Hair follicle dermal papilla cell (primary cell): ENCODE data around the gene NQO2. TPM values are rescaled to one million over a fixed set of nuclear protein-coding genes. Genes with fewer than 3 reads are reported as not detected.

ENCODE experiments used
- small RNA-seq: library from RNA; depleted of rRNA; stranded (forward); fragments of <200 nt; gene quantifications from one replicate; pipeline ENCODE3, GENCODE V24; 2012
- total RNA-seq: library from RNA; depleted of rRNA; stranded (reverse); fragments of >200 nt; gene quantifications from 2 replicates; pipeline ENCODE4 v1.2.3, GENCODE V29; 2012

Gene NQO2, protein sequence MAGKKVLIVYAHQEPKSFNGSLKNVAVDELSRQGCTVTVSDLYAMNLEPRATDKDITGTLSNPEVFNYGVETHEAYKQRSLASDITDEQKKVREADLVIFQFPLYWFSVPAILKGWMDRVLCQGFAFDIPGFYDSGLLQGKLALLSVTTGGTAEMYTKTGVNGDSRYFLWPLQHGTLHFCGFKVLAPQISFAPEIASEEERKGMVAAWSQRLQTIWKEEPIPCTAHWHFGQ
- 42.4 and 43.5 TPM in 2 replicates for total RNA-seq

GRCh38 chr6:2999618-3000557, at the start of gene NQO2:
Gene NQO2, plus strand, starts transcription at chr6:2999894. Its CDS starts 6,659 bp downstream, at chr6:3006553.

DNA sequence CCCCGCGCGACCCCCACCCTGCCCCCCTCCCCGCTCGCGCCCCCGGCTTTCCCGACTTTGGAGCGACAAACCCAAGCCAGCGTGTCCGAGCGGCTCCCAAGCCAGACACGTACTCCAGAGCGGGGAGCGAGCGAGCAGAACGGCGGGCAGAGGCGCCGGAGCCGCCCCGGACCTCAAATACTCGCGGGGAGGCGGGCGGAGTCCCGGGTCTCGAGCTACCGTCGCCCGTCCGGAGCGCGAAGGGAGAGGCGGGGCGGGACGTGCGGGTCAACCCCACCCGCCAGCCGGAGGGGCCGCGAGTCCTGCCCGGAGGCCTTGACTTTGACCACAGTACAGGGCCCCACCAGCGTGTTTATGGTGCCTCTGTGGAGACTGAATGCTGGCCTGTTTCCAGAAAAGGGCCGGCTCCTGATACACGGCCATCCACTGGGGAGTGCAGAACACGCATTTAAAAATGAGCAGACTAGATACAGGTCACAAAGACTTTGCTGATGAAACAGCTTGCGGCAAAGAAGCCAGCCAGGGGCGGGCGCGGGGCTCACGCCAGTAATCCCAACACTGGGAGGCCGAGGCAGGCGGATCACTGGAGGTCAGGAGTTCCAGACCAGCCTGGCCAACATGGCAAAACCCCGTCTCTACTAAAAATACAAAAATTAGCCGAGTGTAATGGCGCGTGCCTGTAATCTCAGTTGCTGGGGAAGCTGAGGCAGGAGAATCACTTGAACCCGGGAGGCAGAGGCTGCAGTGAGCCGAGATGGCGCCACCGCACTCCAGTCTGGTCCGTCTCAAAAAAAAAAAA, 28.1 kb upstream of the NQO2 start, which contains the start of gene SERPINB6:
Gene SERPINB6, minus strand, starts transcription at position 148 of the 799 bp plus-strand sequence. CDS start 12,235 bp downstream, outside the sequence.

GRCh38 chr6:3068329-3069214, 68.9 kb downstream of the NQO2 start, which contains the start of gene RIPK1:
Gene RIPK1, plus strand, starts transcription at chr6:3068494. Its CDS starts 8,330 bp downstream, at chr6:3076824.

Small RNA genes within 50 kb of the gene (small RNA-seq; reads per million reads assigned to genes)
- gene AL133351.4 = not detected

Other genes starting within 250 kb of the NQO2 start
- 0.81 and 0.85 TPM in 2 replicates for gene MYLK4, start 249.0 kb upstream of the NQO2 start, total RNA-seq
- 36.7 and 38.6 TPM in 2 replicates for gene WRNIP1, start 234.5 kb upstream of the NQO2 start, total RNA-seq
- 20.8 and 25.4 TPM in 2 replicates for gene SERPINB1, start 158.0 kb upstream of the NQO2 start, total RNA-seq
- gene SERPINB9, start 96.6 kb upstream of the NQO2 start, total RNA-seq = 5.5 and 7.6 TPM in 2 replicates
- gene SERPINB6, start 28.3 kb upstream of the NQO2 start, total RNA-seq = 81.9 and 98.2 TPM in 2 replicates
- 30.5 and 32.9 TPM in 2 replicates for gene RIPK1, start 68.6 kb downstream of the NQO2 start, total RNA-seq
- gene BPHL, start 118.8 kb downstream of the NQO2 start, total RNA-seq = 19.1 and 20.2 TPM in 2 replicates
- gene TUBB2A, start 157.7 kb downstream of the NQO2 start, total RNA-seq = 120 and 146 TPM in 2 replicates
- 6.8 and 8.4 TPM in 2 replicates for gene TUBB2B, start 227.8 kb downstream of the NQO2 start, total RNA-seq